ENCODE data around the gene CARD19.

Gene CARD19

GRCh38 chr9:93151097-93151784 lies 55.2 kb downstream of the CARD19 start:
- no peak for DNase-seq (ENCODE audit: low read depth)
- TF ChIP-seq, protein P1, sequence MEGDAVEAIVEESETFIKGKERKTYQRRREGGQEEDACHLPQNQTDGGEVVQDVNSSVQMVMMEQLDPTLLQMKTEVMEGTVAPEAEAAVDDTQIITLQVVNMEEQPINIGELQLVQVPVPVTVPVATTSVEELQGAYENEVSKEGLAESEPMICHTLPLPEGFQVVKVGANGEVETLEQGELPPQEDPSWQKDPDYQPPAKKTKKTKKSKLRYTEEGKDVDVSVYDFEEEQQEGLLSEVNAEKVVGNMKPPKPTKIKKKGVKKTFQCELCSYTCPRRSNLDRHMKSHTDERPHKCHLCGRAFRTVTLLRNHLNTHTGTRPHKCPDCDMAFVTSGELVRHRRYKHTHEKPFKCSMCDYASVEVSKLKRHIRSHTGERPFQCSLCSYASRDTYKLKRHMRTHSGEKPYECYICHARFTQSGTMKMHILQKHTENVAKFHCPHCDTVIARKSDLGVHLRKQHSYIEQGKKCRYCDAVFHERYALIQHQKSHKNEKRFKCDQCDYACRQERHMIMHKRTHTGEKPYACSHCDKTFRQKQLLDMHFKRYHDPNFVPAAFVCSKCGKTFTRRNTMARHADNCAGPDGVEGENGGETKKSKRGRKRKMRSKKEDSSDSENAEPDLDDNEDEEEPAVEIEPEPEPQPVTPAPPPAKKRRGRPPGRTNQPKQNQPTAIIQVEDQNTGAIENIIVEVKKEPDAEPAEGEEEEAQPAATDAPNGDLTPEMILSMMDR (conservative IDR thresholded peaks at IDR 0.05; ENCODE audit: low read length): no peak
- no peak overlapping the region for H3K4me3 ChIP-seq (ENCODE audit: low read length)

- DNase-seq (ENCODE audit: low read depth): no peak
- TF ChIP-seq, protein P1 (conservative IDR thresholded peaks at IDR 0.05; ENCODE audit: low read length): peak; percentile 46
- H3K4me3 ChIP-seq (ENCODE audit: low read length): no peak overlapping the region
Observed at GRCh38 chr9:93154293-93154903, 58.4 kb downstream of the CARD19 start.

DNA sequence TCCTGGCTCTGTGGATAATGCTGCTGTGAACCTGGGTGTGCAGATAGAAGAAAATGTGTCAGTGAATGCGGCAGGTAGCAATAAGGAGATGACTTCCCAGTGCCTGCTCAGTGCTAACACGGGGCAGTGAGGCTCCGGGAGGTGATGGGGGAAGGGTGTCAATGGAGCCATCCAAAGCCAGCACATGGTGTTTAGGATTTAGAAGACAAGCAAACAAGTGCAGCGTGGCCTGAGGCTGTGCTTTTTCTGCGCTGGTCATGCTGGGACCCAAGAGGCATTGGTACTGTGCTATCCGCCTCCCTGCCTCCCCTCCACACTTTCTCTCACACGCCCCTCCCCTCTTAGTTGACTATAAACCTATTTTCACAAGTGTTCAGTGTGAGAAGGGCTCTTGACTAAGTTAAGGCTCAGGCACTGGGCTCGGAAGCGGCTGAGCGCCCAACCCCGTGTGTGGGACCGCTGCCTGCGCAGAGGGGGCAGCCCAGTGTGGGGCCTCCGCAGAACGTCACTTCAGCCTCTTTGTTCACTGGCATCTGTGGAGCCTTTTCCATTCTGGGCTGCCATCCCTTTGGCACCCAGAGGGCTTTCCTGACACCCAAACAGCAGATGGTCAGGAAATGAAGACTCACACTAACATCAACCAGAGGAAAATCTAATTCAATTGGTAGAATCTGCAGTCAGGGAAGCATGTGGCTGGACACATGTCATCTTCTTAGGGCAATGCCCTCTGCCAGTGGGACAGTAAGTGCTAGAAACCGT lies 59.9 kb downstream of the CARD19 start:
- no peak overlapping the region for H3K4me3 ChIP-seq (ENCODE audit: low read length)
- no peak for DNase-seq (ENCODE audit: low read depth)
- TF ChIP-seq, protein P1 (conservative IDR thresholded peaks at IDR 0.05; ENCODE audit: low read length): no peak

DNA sequence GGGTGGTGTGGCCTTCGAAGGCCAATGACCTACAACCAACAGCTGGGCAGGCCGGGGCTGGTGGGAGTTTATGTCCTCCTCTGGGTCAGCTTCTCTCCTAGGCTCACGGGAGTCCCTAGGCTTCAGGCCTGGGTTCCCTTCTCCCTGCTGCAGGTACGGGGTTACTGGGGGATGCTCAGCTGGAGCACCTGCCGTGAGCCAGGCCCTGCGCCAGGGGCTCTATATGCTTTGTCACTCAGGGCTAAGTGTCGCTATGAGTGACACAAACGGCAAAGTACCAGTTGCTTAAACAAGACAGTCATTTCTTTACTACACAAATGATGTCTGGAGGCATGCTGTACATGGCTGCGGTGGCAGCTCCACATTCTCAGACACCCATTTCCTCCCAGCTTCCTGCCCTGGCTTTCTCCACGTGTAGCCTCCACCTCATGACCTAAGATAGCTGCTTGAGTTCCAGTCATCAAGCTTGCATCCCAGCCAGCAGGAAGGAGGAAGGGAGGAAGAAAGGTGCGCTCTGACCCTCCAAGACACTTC lies 60.5 kb downstream of the CARD19 start:
- DNase-seq (ENCODE audit: low read depth): no peak
- TF ChIP-seq, protein P1 (conservative IDR thresholded peaks at IDR 0.05; ENCODE audit: low read length): no peak
- H3K4me3 ChIP-seq (ENCODE audit: low read length): no peak overlapping the region

GRCh38 chr9:93159601-93160471 lies 63.8 kb downstream of the CARD19 start:
- no peak overlapping the region for H3K4me3 ChIP-seq (ENCODE audit: low read length)
- peak; percentile 55 for DNase-seq (ENCODE audit: low read depth)
- TF ChIP-seq, protein P1 (conservative IDR thresholded peaks at IDR 0.05; ENCODE audit: low read length): peak; percentile 79

- no peak overlapping the region for H3K4me3 ChIP-seq (ENCODE audit: low read length)
- TF ChIP-seq, protein P1 (conservative IDR thresholded peaks at IDR 0.05; ENCODE audit: low read length): no peak
- DNase-seq (ENCODE audit: low read depth): peak; percentile 9
Observed at GRCh38 chr9:93161786-93162562, 66.0 kb downstream of the CARD19 start.
